Gastroesophageal sphincter (tissue), 3 donors: ENCODE data around the gene PTPN23.

ENCODE experiments used
- CTCF ChIP-seq, 4 experiments: fragments of 200-600 bp in 2 of 4; fragments of 450-650 bp in 2 of 4; sonication (generic) in 1 of 4; IDR thresholded peaks; one replicate each; pipeline ENCODE4 v1.5.1; 2017 to 2019; ENCODE audit warnings: antibody characterized with exemption in 4 of 4, mild to moderate bottlenecking in 2 of 4, moderate library complexity in 2 of 4
- EP300 ChIP-seq: sonication (generic); formaldehyde crosslinking; IDR thresholded peaks from one replicate; pipeline ENCODE4 v1.6.1; 2017; ENCODE audit warnings: antibody characterized with exemption, mild to moderate bottlenecking
- POLR2A ChIP-seq, 2 donors: fragments of 450-650 bp; IDR thresholded peaks; one replicate each; pipeline ENCODE4 v1.6.1; 2017; ENCODE audit warnings: antibody characterized with exemption in 2 of 2, mild to moderate bottlenecking in 2 of 2, moderate library complexity in 1 of 2
- POLR2AphosphoS5 ChIP-seq: sonication (generic); formaldehyde crosslinking; IDR thresholded peaks from one replicate; pipeline ENCODE4 v1.6.1; 2017; ENCODE audit warnings: antibody characterized with exemption

- peak; percentile 43 for TF ChIP-seq POLR2AphosphoS5
- no peak for TF ChIP-seq POLR2A (IDR thresholded peaks at IDR 0.05)
- TF ChIP-seq CTCF (IDR thresholded peaks at IDR 0.05) = no peak
- TF ChIP-seq EP300 = no peak
Observed at GRCh38 chr3:47381317-47382157, 716 bp downstream of the PTPN23 start.
